GM10248 (cell line): ENCODE measurements around the gene PPP5C.

Source experiments
- CTCF ChIA-PET: fragments of 300-600 bp; sonication (Branson Sonifier 250); formaldehyde crosslinking; extraction: SDS; loops from one replicate; lab custom pipeline; 2021; ENCODE audit warnings: antibody characterized with exemption; lab: Yijun Ruan, JAX
- POLR2A ChIA-PET: fragments of 350-650 bp; sonication (Branson Sonifier 250); formaldehyde crosslinking; extraction: SDS; loops from one replicate; lab custom pipeline; 2020; ENCODE audit warnings: antibody characterized with exemption; lab: Yijun Ruan, JAX
- DNase-seq: peaks from one replicate; pipeline ENCODE4 v3.0.0; 2012; ENCODE audit errors: extremely low spot score
- CTCF ChIP-seq: IDR thresholded peaks from 2 replicates; pipeline ENCODE4 v1.5.1; 2012; ENCODE audit warnings: mild to moderate bottlenecking, low read depth; ENCODE audit errors: extremely low read depth, missing control alignments, control extremely low read depth

PPP5C gene

GRCh38 chr19:46386996-46387712 is 40.3 kb downstream of the PPP5C start:
- ChIA-PET POLR2A (no interaction called here), CTCF (interaction anchor here (0.8 to 2.4 kb wide), 6 partner anchors 8 to 100 kb away, joined by 3 to 13 read pairs (median 6); no protein-coding TSS in a partner anchor)
- DNase-seq = no peak
- TF ChIP-seq CTCF = no peak

GRCh38 chr19:46387713-46388130 is 40.8 kb downstream of the PPP5C start:
- ChIA-PET POLR2A (no interaction called here), CTCF (interaction anchor here (1.0 to 2.4 kb wide), 3 partner anchors 7 to 100 kb away, joined by 3 to 13 read pairs (median 6); no protein-coding TSS in a partner anchor)
- no peak for DNase-seq
- no peak for TF ChIP-seq CTCF

GRCh38 chr19:46388311-46389095 is 41.6 kb downstream of the PPP5C start:
- CTCF ChIA-PET = interaction anchor here (1.0 kb wide), 1 partner anchor 20 kb away, joined by 3 read pairs; no protein-coding TSS in a partner anchor
- POLR2A ChIA-PET = no interaction called here
- TF ChIP-seq CTCF = no peak
- no peak for DNase-seq

- CTCF ChIA-PET = interaction anchor here (0.8 to 1.6 kb wide), 4 partner anchors 12 to 314 kb away, joined by 3 to 5 read pairs (median 3); no protein-coding TSS in a partner anchor
- POLR2A ChIA-PET = no interaction called here
Observed at GRCh38 chr19:46390121-46390858, 43.4 kb downstream of the PPP5C start.

GRCh38 chr19:46390866-46391265 is 44.0 kb downstream of the PPP5C start:
- POLR2A ChIA-PET = no interaction called here
- no peak for DNase-seq
- TF ChIP-seq CTCF = no peak
- CTCF ChIA-PET = interaction anchor here (1.0 to 1.6 kb wide), 3 partner anchors 11 to 313 kb away, joined by 3 to 5 read pairs (median 3); no protein-coding TSS in a partner anchor

More at GRCh38 chr19:46390121-46390858, 43.4 kb downstream of the PPP5C start:
- DNase-seq = no peak
- TF ChIP-seq CTCF = no peak
